Measurements from ENCODE around the gene PDE6D.

DNA sequence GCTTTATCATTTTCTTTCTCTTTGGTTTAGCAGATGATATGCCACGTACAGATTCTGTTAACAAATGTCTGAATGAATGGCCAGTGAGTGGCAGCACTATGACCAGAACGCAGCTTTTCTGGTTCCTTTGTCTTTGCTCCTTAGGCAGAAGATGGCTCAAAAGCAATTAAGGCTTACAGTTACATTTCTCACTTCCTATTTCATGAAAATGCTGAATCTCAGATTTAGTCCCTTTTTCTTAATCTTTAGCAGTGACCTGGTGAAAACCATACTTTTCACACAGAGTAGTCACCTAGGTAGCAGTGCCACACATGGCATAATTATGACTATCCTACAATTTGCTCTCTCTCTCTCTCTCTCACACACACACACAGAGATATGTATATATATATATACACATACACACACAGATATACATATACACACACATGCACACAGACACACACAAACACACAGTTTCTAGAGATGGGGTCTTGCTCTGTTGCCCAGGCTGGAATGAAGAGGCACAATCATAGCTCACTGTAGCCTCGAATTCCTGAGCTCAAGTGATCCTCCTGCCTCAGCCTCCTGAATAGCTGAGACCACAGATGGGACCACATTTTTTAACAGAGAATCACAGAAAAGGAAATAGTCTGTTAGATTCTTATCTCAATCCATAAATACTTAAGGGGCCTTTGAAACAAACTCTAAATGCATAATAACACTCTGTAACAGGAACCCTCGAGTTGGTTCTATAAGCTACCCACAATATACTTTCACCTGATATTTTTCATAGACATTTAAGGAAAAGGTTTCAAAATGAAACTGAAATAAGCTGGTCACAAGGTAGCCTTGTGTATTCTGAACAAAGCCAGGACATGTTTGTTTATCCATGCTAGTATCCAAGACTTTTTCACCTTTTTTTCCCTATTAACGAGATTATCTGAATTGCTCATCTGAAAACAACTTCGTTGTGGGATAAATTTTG, 11.6 kb downstream of the PDE6D start:
- TF ChIP-seq CTCF (conservative IDR thresholded peaks at IDR 0.05; ENCODE audit: low read depth, low read length) (no peak), EZH2 (IDR thresholded peaks at IDR 0.05; ENCODE audit: low read length, unreplicated experiment) (no peak), EZH2phosphoT487 (IDR thresholded peaks at IDR 0.05; ENCODE audit: borderline replicate concordance, low read length) (no peak)

Data from PC-3 (cell line).